Hair follicle dermal papilla cell (primary cell): ENCODE data around the gene TRMT6. TPM values are rescaled to one million over a fixed set of nuclear protein-coding genes. Genes with fewer than 3 reads are reported as not detected.

ENCODE experiments used
- small RNA-seq: library from RNA; depleted of rRNA; stranded (forward); fragments of <200 nt; gene quantifications from one replicate; pipeline ENCODE3, GENCODE V24; 2012
- total RNA-seq: library from RNA; depleted of rRNA; stranded (reverse); fragments of >200 nt; gene quantifications from 2 replicates; pipeline ENCODE4 v1.2.3, GENCODE V29; 2012

Gene TRMT6, protein sequence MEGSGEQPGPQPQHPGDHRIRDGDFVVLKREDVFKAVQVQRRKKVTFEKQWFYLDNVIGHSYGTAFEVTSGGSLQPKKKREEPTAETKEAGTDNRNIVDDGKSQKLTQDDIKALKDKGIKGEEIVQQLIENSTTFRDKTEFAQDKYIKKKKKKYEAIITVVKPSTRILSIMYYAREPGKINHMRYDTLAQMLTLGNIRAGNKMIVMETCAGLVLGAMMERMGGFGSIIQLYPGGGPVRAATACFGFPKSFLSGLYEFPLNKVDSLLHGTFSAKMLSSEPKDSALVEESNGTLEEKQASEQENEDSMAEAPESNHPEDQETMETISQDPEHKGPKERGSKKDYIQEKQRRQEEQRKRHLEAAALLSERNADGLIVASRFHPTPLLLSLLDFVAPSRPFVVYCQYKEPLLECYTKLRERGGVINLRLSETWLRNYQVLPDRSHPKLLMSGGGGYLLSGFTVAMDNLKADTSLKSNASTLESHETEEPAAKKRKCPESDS
- total RNA-seq = 4.9 and 5.6 TPM in 2 replicates

DNA sequence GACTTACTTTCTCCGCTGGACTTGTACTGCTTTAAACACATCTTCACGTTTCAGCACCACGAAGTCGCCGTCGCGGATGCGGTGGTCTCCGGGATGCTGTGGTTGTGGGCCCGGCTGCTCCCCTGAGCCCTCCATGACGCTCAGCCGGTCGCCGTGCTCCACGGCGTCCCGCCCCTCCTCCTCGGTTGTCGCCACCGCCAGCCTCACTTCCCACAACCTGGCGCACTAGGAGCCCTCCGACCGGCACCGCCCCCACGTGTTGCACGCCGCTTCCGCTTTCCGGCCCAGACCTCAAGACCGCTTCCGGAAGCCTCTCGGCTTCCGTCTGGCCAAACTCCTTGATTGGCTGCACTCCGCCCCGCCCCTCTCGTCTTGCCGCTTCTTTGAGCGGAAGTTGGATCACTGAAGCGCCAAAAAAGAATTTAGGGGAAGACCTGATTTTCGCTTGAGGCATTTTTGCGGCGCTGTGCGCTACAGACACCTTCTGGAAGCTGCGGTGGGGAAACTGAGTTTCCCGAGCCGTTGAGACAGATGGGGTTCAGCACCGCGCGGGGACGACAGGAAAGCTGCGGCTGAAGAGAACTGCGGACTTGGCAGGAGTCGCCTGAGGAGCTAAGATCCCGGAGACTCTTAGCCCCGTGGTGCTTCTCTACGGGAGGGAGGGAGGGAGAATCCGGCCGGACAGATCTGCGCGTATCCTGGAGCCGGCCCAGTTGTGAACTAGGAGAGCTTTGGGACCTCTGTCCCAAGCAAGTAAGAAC lies at the start of gene TRMT6, which contains the start of gene MCM8:
Gene TRMT6 (minus strand): TSS at position 263 of the 761 bp plus-strand sequence. CDS start 128 bp downstream, at position 135.
Gene MCM8 (plus strand): TSS at position 382 of the 761 bp plus-strand sequence. CDS start 1,364 bp downstream, outside the sequence.

Small RNAs within 50 kb of the gene (small RNA-seq; reads per million reads assigned to genes)
- not detected for gene RF00019
- gene RNU1-55P = 0.55 reads per million, percentile 2 among the genes with 10 or more reads in this experiment

Other genes starting within 250 kb of the TRMT6 start
- gene SHLD1, start 200.1 kb downstream of the TRMT6 start, total RNA-seq = 0.49 and 1.2 TPM in 2 replicates
- not detected in 2 replicates for gene CHGB, start 39.0 kb downstream of the TRMT6 start, total RNA-seq
- 3.2 and 4.5 TPM in 2 replicates for gene MCM8, start 119 bp upstream of the TRMT6 start, total RNA-seq
- 35.6 and 44.8 TPM in 2 replicates for gene CRLS1, start 55.6 kb upstream of the TRMT6 start, total RNA-seq
- gene LRRN4, start 103.5 kb upstream of the TRMT6 start, total RNA-seq = 0.12 and 0.16 TPM in 2 replicates
- 3.8 and 3.9 TPM in 2 replicates for gene FERMT1, start 172.5 kb upstream of the TRMT6 start, total RNA-seq